H9 (cell line): Measurements from ENCODE around the gene LBX1. TPM values are rescaled to one million over a fixed set of nuclear protein-coding genes. Genes with fewer than 3 reads are reported as not detected.

ENCODE experiments used
- DNase-seq: peaks from one replicate; pipeline ENCODE4 v3.0.0-alpha.2; 2017
- H2AFZ ChIP-seq: one replicate; pipeline ENCODE4 v1.6.1; 2013; ENCODE audit warnings: mild to moderate bottlenecking, low read length, control low read depth, moderate library complexity
- H2AK5ac ChIP-seq: 2 replicates; pipeline ENCODE4 v1.6.1; 2013; ENCODE audit warnings: low read length, control low read depth, mixed read lengths; ENCODE audit not compliant: insufficient read length
- H2BK120ac ChIP-seq: one replicate; pipeline ENCODE4 v1.6.1; 2013; ENCODE audit warnings: low read depth, mild to moderate bottlenecking, low read length, control low read depth, inconsistent platforms; ENCODE audit not compliant: poor library complexity, severe bottlenecking
- H2BK12ac ChIP-seq: 2 replicates; pipeline ENCODE4 v1.6.1; 2013; ENCODE audit warnings: low read length, control low read depth, mixed read lengths, low read depth; ENCODE audit not compliant: insufficient read length
- H2BK15ac ChIP-seq: 2 replicates; pipeline ENCODE4 v1.6.1; 2013; ENCODE audit warnings: low read depth, low read length, control low read depth
- H2BK20ac ChIP-seq: one replicate; pipeline ENCODE4 v1.6.1; 2013; ENCODE audit warnings: low read depth, mild to moderate bottlenecking, low read length, control low read depth, inconsistent platforms; ENCODE audit not compliant: poor library complexity, severe bottlenecking
- H2BK5ac ChIP-seq: 2 replicates; pipeline ENCODE4 v1.6.1; 2013; ENCODE audit warnings: low read length, control low read depth, mixed read lengths; ENCODE audit not compliant: insufficient read length
- H3K14ac ChIP-seq: 2 replicates; pipeline ENCODE4 v1.6.1; 2013; ENCODE audit warnings: low read length, control low read depth; ENCODE audit not compliant: insufficient read depth
- H3K18ac ChIP-seq: 2 replicates; pipeline ENCODE4 v1.6.1; 2013; ENCODE audit warnings: low read depth, mild to moderate bottlenecking, mixed read lengths, low read length, control low read depth; ENCODE audit not compliant: insufficient read length
- H3K23ac ChIP-seq: 2 replicates; pipeline ENCODE4 v1.6.1; 2013; ENCODE audit warnings: low read length, control low read depth, mixed read lengths, low read depth; ENCODE audit not compliant: insufficient read length
- H3K23me2 ChIP-seq: 2 replicates; pipeline ENCODE4 v1.6.1; 2013; ENCODE audit warnings: low read depth, mild to moderate bottlenecking, mixed read lengths, low read length, control low read depth; ENCODE audit not compliant: insufficient read length, poor library complexity, severe bottlenecking
- H3K27ac ChIP-seq: 2 replicates; pipeline ENCODE4 v1.5.1; 2013; ENCODE audit warnings: low read length, control low read depth, mixed read lengths, low read depth; ENCODE audit not compliant: insufficient read length
- H3K27me3 ChIP-seq: 2 replicates; pipeline ENCODE4 v1.6.1; 2013; ENCODE audit warnings: low read length, control low read depth, inconsistent platforms; ENCODE audit not compliant: insufficient read depth
- H3K4ac ChIP-seq: 2 replicates; pipeline ENCODE4 v1.6.1; 2013; ENCODE audit warnings: low read depth, mild to moderate bottlenecking, control low read depth, inconsistent platforms, low read length, moderate library complexity
- H3K4me1 ChIP-seq: 2 replicates; pipeline ENCODE4 v1.6.1; 2013; ENCODE audit warnings: low read length, control low read depth, inconsistent platforms; ENCODE audit not compliant: insufficient read depth
- H3K4me2 ChIP-seq: 2 replicates; pipeline ENCODE4 v1.6.1; 2013; ENCODE audit warnings: low read length, control low read depth, mixed read lengths; ENCODE audit not compliant: insufficient read length, insufficient read depth
- H3K56ac ChIP-seq: 2 replicates; pipeline ENCODE4 v1.6.1; 2013; ENCODE audit warnings: low read depth, mild to moderate bottlenecking, mixed read lengths, low read length, control low read depth; ENCODE audit not compliant: insufficient read length
- H3K79me1 ChIP-seq: 2 replicates; pipeline ENCODE4 v1.6.1; 2013; ENCODE audit warnings: low read depth, mild to moderate bottlenecking, moderate library complexity, low read length, control low read depth, inconsistent platforms; ENCODE audit not compliant: insufficient read depth, poor library complexity, severe bottlenecking
- H3K79me2 ChIP-seq: 2 replicates; pipeline ENCODE4 v1.6.1; 2013; ENCODE audit warnings: low read length, control low read depth, inconsistent platforms; ENCODE audit not compliant: insufficient read depth
- H3K9ac ChIP-seq: 2 replicates; pipeline ENCODE4 v1.6.1; 2013; ENCODE audit warnings: low read length, control low read depth, mixed read lengths; ENCODE audit not compliant: insufficient read length; ENCODE audit errors: extremely low read depth
- H3K9me3 ChIP-seq: one replicate; pipeline ENCODE4 v1.6.1; 2013; ENCODE audit warnings: low read depth, low read length, inconsistent platforms; ENCODE audit not compliant: control insufficient read depth
- H3T11ph ChIP-seq: one replicate; pipeline ENCODE4 v1.6.1; 2013; ENCODE audit warnings: mild to moderate bottlenecking, low read length, control low read depth, inconsistent platforms
- H4K20me1 ChIP-seq: one replicate; pipeline ENCODE4 v1.6.1; 2013; ENCODE audit not compliant: control insufficient read depth, insufficient read length, insufficient read depth
- H4K5ac ChIP-seq: 2 replicates; pipeline ENCODE4 v1.6.1; 2013; ENCODE audit warnings: low read depth, mild to moderate bottlenecking, mixed read lengths, low read length, control low read depth; ENCODE audit not compliant: insufficient read length
- H4K8ac ChIP-seq: replicated peaks from 2 replicates; pipeline ENCODE4 v1.6.1; 2013; ENCODE audit warnings: low read length, control low read depth, mixed read lengths, low read depth; ENCODE audit not compliant: insufficient read length
- H4K91ac ChIP-seq: 2 replicates; pipeline ENCODE4 v1.6.1; 2013; ENCODE audit warnings: low read depth, mild to moderate bottlenecking, moderate library complexity, mixed read lengths, low read length, control low read depth; ENCODE audit not compliant: insufficient read length
- H3K27ac Mint-ChIP-seq, 3 experiments: 2 replicates in 2 of 3; 3 replicates in 1 of 3; pipeline ENCODE4 v1.8.0; 2020 to 2021; ENCODE audit warnings: mixed read lengths in 3 of 3, mild to moderate bottlenecking in 1 of 3, moderate library complexity in 1 of 3
- H3K27me3 Mint-ChIP-seq: 2 replicates; pipeline ENCODE4 v1.8.0; 2021; ENCODE audit warnings: low read depth, mild to moderate bottlenecking, moderate library complexity, mixed read lengths
- H3K36me3 Mint-ChIP-seq, 3 experiments: 2 replicates in 2 of 3; 3 replicates in 1 of 3; pipeline ENCODE4 v1.8.0; 2020 to 2021; ENCODE audit warnings: low read depth in 3 of 3, mixed read lengths in 3 of 3; ENCODE audit not compliant: insufficient read depth in 1 of 3
- H3K4me1 Mint-ChIP-seq, 2 experiments: 2 replicates each; pipeline ENCODE4 v1.8.0; 2020; ENCODE audit warnings: mixed read lengths in 2 of 2
- H3K4me3 Mint-ChIP-seq, 2 experiments: 2 replicates in 1 of 2; 3 replicates in 1 of 2; pipeline ENCODE4 v1.8.0; 2020 to 2021; ENCODE audit warnings: mild to moderate bottlenecking in 2 of 2, mixed read lengths in 2 of 2, moderate library complexity in 1 of 2
- H3K9me3 Mint-ChIP-seq, 2 experiments: 2 replicates in 1 of 2; 3 replicates in 1 of 2; pipeline ENCODE4 v1.8.0; 2020; ENCODE audit warnings: mild to moderate bottlenecking in 2 of 2, mixed read lengths in 2 of 2, moderate library complexity in 1 of 2
- CTCF ChIP-seq: fragments of 200-600 bp; sonication (generic); conservative IDR thresholded peaks from 3 replicates; pipeline ENCODE4 v1.8.0; 2021; ENCODE audit warnings: antibody characterized with exemption, mild to moderate bottlenecking
- WGBS: extraction: QIAGEN DNeasy Blood & Tissue Kit; methylation state at CpG from one replicate; pipeline ENCODE4 v1.1.7; 2013; ENCODE audit warnings: missing lambda C conversion rate, low lambda C conversion rate, mixed read lengths; ENCODE audit not compliant: insufficient read length; ENCODE audit errors: extremely low coverage; 5-methylcytosine and 5-hydroxymethylcytosine counted together
- total RNA-seq: library from RNA; stranded (reverse); gene quantifications from 2 replicates; pipeline ENCODE4 v1.2.1, GENCODE V29; 2021

The LBX1 gene
- total RNA-seq, 1 experiment from 2014 or later = not detected

GRCh38 chr10:101231092-101231491 lies 1.8 kb upstream of the LBX1 start:
- H3K9me3 ChIP-seq = no peaks in the 10 kb centered on the region
- Mint-ChIP-seq H3K36me3 (no peaks in the 10 kb centered on the region; a peak in 1 of 7 replicates), H3K9me3 (peaks cover 0 to 4% of the 10 kb centered on the region in 2 experiments; a peak in 4 of 5 replicates), H3K4me3 (no peak overlapping the region; a peak in 1 of 5 replicates), H3K27me3 (peaks cover 99% of the 10 kb centered on the region), H3K4me1 (peaks cover 12 to 30% of the 10 kb centered on the region in 2 experiments), H3K27ac (peak overlapping the region in 1 of 3 experiments; percentile 19; a peak in 1 of 7 replicates)
- no peak overlapping the region for H3K27ac ChIP-seq
- peaks cover 99% of the 10 kb centered on the region for H3K27me3 ChIP-seq
- H2AK5ac ChIP-seq = no peak overlapping the region
- no peak overlapping the region for H4K91ac ChIP-seq
- no peak overlapping the region for H2BK5ac ChIP-seq
- no peak overlapping the region for H2AFZ ChIP-seq
- H3K79me2 ChIP-seq = no peaks in the 10 kb centered on the region; the same call in 1 of the 2 replicates
- H3K14ac ChIP-seq = no peak overlapping the region
- H2BK12ac ChIP-seq = no peak overlapping the region
- DNase-seq = no peak
- H3T11ph ChIP-seq = no peak overlapping the region
- H3K9ac ChIP-seq = no peak overlapping the region
- no peak overlapping the region for H4K8ac ChIP-seq
- H3K18ac ChIP-seq = no peak overlapping the region
- H3K23me2 ChIP-seq = no peaks in the 10 kb centered on the region
- no CpG with 5 or more reads among the region's 7 CpGs for WGBS
- H3K56ac ChIP-seq = no peak overlapping the region
- H3K4me2 ChIP-seq = no peak overlapping the region
- TF ChIP-seq CTCF = no peak
- H4K5ac ChIP-seq = no peak overlapping the region
- H3K23ac ChIP-seq = no peak overlapping the region
- no peaks in the 10 kb centered on the region for H3K79me1 ChIP-seq
- H2BK20ac ChIP-seq = no peak overlapping the region
- no peaks in the 10 kb centered on the region for H3K4me1 ChIP-seq
- H3K4ac ChIP-seq = no peak overlapping the region
- H2BK15ac ChIP-seq = no peak overlapping the region
- H4K20me1 ChIP-seq = no peaks in the 10 kb centered on the region
- no peak overlapping the region for H2BK120ac ChIP-seq
